ENCODE data around the gene SIN3B. TPM values are rescaled to one million over a fixed set of nuclear protein-coding genes. Genes with fewer than 3 reads are reported as not detected.

Gene SIN3B
- total and polyA plus RNA-seq, 9 of the 15 experiments (the other 6 are each of a cell fraction or from before 2014, with no cell fraction given), result 0.51 to 34.2 (median 14.3) TPM

DNA sequence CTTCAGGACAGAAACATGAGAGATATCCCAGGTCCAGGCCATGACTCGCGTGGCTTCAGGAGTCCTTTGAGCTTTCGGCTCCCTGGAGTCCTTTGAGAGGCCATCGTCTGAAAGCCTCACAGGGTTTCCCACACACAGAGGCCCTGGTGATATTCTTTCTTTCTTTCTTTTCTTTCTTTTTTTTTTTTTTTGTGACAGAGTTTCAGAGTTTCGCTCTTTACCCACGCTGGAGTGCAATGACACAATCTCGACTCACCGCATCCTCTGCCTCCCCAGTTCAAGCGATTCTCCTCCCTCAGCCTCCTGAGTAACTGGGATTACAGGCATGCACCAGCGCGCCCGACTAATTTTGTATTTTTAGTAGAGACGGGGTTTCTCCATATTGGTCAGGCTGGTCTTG lies 5.5 kb downstream of the SIN3B start (continued):
- no peak for TF ChIP-seq SMARCA4 (IDR thresholded peaks at IDR 0.05)
- TF ChIP-seq DIDO1 (tag; IDR thresholded peaks at IDR 0.05; ENCODE audit: low read depth), result no peak
- TF ChIP-seq CHD4 (IDR thresholded peaks at IDR 0.05; ENCODE audit: insufficient read depth, insufficient replicate concordance, low read depth, low read length, poor library complexity, severe bottlenecking), result no peak
- no peak for TF ChIP-seq TAF15 (IDR thresholded peaks at IDR 0.05; ENCODE audit: low read depth, low read length)

DNA sequence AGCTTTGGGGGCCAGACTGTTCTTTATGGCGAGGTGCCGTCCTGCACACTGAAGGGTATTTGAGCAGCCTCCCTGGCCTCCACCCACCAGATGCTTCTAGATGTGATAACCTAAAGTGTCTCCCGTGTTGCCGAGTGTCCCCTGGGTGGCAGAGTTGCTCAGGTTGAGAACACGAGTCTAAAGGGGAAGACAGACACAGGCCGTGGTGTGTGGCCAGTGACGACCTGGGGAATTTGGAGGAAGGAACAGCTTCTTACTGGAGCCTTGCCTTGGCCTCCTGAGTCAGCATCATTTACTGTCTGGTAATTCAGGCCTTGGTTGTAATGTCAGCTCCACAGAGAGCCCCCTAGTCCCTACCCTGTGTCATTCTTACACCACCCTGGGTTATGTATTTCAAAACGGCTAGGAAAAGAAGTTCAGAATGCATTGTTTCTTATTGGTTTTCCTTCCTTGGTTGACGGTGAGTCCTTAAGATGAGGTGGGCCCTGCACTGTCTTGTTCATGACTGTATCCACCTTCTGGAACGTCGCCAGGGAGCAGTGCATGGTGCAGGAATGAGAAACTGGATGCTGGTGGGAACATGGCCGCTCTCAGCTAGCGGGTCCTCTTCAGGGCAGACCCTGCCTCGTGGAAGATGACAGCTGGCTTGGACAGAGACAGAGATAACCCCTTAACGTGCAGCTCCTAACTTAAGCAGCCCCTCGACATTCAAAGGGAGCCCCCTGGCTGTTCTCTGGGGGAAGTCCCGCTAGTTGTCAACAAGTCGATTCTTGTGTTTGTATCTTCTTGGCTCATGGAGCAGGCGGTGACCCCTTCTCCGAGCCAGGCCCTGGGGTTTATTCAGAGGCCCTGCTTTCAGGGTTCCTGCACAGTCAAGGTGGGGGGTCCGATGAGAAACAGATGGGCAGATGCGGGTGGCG lies 7.2 kb downstream of the SIN3B start:
- FAIRE-seq, result peak; percentile 84
- Histone ChIP-seq H3K9ac (ENCODE audit: insufficient read depth in 1 of 2, low read depth in 2 of 2, low read length in 2 of 2) (peak overlapping the region in 1 of 2 experiments; percentile 67; a peak in 1 of 4 replicates), H3K27ac (ENCODE audit: extremely low read depth, low read depth, low read length) (no peak overlapping the region), H4K20me1 (replicated peaks; ENCODE audit: control insufficient read depth, insufficient read depth, low read length) (0 out of 2 replicates have a peak, but pooled peaks cover 3% of the 10 kb centered on the region), H3K36me3 (ENCODE audit: control insufficient read depth, insufficient read depth, low read length) (peaks cover 79% of the 10 kb centered on the region), H3K27me3 (ENCODE audit: control insufficient read depth in 2 of 2, insufficient read depth in 2 of 2, low read length in 2 of 2) (no peaks in the 10 kb centered on the region), H3K4me1 (replicated peaks in 1 of 2; ENCODE audit: control insufficient read depth in 2 of 2, insufficient read depth in 2 of 2, low read length in 2 of 2) (peaks cover 0 to 3% of the 10 kb centered on the region in 2 experiments; a peak in 2 of 5 replicates), H2AFZ (ENCODE audit: low read depth, low read length) (no peak overlapping the region), H3K4me3 (no peak overlapping the region), H3K9me3 (replicated peaks; ENCODE audit: control insufficient read depth, insufficient read depth, low read depth, low read length) (no peaks in the 10 kb centered on the region), H3K9me1 (ENCODE audit: control insufficient read depth, insufficient read depth, low read length) (peaks cover 15% of the 10 kb centered on the region), H3K4me2 (ENCODE audit: insufficient read depth, low read length) (no peak overlapping the region), H3K79me2 (ENCODE audit: control insufficient read depth, insufficient read depth, low read length) (peaks cover 4% of the 10 kb centered on the region; the same call in 2 of the 3 replicates)
- no TSS peak for BruUV-seq (replicated peaks)
- in situ Hi-C loops (cut with MboI), result no loop called here
- intact Hi-C loops (cut with micrococcal nuclease), result loop anchor here (1.0 kb wide), 1 partner anchor 63 kb away; no protein-coding TSS in a partner anchor
- ChIA-PET POLR2A (interaction anchor here (0.5 to 0.7 kb wide), 2 partner anchors 14 to 20 kb away, joined by 3 to 4 read pairs; no protein-coding TSS in a partner anchor), CTCF (ENCODE audit: low intra/inter-chr PET ratio) (interaction anchor here (0.6 kb wide), 1 partner anchor 63 kb away, joined by 3 read pairs; no protein-coding TSS in a partner anchor)
- 71% methylated on average over 21 of the region's 23 CpGs for WGBS (ENCODE audit: insufficient coverage, low coverage, missing lambda C conversion rate)
- ATAC-seq, result peak; percentile 95
- peak in 2 of 4 experiments; percentile 48 to 72 for DNase-seq (ENCODE audit: extremely low read depth in 1 of 4, low spot score in 3 of 4)
- TF ChIP-seq, protein P1, sequence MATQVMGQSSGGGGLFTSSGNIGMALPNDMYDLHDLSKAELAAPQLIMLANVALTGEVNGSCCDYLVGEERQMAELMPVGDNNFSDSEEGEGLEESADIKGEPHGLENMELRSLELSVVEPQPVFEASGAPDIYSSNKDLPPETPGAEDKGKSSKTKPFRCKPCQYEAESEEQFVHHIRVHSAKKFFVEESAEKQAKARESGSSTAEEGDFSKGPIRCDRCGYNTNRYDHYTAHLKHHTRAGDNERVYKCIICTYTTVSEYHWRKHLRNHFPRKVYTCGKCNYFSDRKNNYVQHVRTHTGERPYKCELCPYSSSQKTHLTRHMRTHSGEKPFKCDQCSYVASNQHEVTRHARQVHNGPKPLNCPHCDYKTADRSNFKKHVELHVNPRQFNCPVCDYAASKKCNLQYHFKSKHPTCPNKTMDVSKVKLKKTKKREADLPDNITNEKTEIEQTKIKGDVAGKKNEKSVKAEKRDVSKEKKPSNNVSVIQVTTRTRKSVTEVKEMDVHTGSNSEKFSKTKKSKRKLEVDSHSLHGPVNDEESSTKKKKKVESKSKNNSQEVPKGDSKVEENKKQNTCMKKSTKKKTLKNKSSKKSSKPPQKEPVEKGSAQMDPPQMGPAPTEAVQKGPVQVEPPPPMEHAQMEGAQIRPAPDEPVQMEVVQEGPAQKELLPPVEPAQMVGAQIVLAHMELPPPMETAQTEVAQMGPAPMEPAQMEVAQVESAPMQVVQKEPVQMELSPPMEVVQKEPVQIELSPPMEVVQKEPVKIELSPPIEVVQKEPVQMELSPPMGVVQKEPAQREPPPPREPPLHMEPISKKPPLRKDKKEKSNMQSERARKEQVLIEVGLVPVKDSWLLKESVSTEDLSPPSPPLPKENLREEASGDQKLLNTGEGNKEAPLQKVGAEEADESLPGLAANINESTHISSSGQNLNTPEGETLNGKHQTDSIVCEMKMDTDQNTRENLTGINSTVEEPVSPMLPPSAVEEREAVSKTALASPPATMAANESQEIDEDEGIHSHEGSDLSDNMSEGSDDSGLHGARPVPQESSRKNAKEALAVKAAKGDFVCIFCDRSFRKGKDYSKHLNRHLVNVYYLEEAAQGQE (IDR thresholded peaks at IDR 0.05; ENCODE audit: borderline replicate concordance), result peak; percentile 52; the same call in 1 of the 2 replicates
- TF ChIP-seq, protein P1 (CRISPR knock-in tag; IDR thresholded peaks at IDR 0.05; ENCODE audit: low read depth), result no peak
- TF ChIP-seq ZNF224 (CRISPR knock-in tag; IDR thresholded peaks at IDR 0.05) (no peak), MAFG (tag; conservative IDR thresholded peaks at IDR 0.05) (peak; percentile 66), MAFK (IDR thresholded peaks at IDR 0.05; ENCODE audit: low read length) (peak; percentile 44; the same call in 1 of the 2 replicates), NFIC (IDR thresholded peaks at IDR 0.05) (peak; percentile 72), ZNF263 (CRISPR knock-in tag; IDR thresholded peaks at IDR 0.05; ENCODE audit: borderline replicate concordance) (no peak)
